HG02938 (cell line): ENCODE data around the gene UCKL1.

Experiments
- ATAC-seq: cut with Tn5 transposase; IDR thresholded peaks from one replicate; pipeline ENCODE4 v1.9.1; 2021; ENCODE audit warnings: mild to moderate bottlenecking, moderate library complexity; ENCODE audit not compliant: unreplicated experiment

The UCKL1 gene

DNA sequence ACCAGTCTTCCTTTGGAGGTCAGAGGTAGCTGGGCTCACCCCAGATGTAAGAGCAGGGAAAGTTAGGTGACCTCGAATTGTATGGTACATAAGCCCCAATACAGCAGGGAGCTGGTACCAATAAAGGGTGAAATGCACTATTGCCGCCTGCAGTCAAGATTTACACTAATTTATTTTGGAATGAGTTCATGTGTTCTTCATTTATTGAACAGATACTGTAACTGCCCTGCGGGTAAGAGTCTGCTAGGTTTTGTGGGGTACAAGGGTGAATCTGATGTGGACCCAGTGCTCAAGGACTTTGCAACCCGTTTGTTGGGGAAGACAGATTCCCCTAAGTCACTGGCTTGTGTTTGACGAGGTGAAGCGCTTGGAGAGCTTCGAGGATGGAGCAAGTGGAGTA, 63.8 kb downstream of the UCKL1 start:
- ATAC-seq: no peak

DNA sequence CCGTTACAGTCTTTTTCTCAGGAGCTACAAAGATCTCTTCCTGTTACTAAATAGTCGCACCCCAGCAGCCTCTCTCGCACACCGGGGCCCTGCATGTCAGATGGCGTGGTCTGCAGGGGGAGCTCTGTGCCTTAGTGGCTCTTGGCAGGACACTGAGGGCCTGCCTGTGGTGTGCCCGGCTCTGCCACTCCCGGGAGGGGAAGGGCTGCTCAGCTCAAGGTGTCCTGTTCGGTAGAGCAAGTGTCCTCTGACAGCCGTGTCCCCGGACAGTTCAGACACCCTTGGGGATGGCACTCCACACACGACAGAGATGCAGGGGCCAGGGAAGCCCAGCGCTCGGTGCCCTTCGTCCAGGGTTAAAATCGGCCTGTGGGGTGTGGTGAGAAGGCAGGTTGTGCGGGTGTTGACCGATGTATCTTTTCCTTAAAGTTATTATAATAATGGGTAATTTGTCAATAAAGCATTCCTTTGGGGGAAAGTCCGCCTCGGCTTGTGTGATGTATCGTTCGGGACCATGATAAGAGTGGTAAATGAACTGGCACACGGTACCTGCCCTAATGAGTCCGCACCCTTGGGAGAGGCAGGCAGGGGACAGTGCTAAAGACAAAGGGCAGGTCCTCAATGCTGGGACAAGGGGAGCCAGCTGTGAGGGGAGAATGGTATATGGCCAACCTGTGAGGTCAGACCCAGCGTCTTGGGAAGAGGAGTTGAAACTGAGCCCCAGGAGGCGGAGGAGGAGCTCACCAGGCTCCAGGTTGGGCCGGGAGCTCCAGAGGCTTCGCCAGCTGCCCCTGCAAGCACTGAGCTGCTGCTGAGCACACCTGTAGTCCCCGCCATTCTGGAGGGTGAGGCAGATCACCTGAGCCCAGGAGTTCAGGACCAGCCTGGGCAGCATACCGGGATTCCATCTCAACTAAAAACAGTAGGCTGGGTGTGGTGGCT, 64.9 kb downstream of the UCKL1 start:
- no peak for ATAC-seq

DNA sequence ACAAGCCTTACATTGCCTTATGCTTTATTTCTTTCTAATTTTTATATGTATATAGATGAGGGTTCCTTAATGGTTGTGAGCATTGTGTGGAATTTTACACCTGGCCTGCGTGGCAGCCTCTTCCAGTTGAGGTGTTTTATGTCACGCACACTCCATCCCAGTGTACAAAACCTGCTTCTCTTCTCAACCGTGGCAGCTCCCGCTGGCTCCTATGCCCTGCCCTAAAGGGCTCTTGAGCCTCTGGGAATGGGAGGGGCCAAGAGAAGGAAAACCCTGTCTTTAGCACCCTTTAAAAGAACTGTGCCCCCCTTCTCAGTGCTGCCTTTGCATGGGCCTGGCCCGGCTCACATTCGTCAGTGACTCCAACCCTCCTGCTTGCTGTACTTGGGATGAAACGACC, 65.6 kb downstream of the UCKL1 start:
- no peak for ATAC-seq

DNA sequence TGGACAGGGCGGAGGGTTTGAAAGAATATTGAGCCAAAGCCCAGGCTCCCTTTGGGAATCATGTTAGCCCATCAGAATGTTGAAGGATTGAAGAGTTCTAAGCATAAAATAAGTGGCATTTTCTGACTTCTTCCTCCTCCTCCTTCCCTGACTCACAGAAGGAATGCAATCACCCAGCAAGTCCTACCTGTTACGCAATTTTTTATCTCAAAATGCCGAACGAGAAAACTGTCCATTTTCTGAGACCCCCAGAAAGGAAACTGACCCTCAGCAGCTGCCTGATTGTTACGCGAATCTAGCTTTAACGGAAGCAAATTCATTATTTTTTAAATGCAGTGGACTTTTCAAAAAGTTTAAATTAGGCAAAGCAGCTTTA, 66.0 kb downstream of the UCKL1 start:
- ATAC-seq: no peak
